Measurements from ENCODE around the gene TTBK1.

The TTBK1 gene

DNA sequence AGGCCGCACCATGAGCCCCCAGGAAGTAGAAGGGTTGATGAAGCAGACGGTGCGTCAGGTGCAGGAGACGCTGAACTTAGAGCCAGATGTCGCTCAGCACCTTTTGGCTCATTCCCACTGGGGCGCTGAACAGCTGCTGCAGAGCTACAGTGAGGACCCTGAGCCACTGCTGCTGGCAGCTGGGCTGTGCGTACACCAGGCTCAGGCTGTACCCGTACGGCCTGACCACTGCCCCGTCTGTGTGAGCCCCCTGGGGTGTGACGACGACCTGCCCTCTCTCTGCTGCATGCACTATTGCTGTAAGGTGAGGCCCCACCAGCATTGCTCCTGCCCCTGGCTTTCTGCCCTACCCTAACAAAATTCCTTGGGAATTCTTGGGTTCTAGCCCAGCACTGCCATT is 27.1 kb upstream of the TTBK1 start:
- no peak overlapping the region for H3K27ac Mint-ChIP-seq
- H3K9me3 Mint-ChIP-seq: no peaks in the 10 kb centered on the region
- intact Hi-C loops (cut with micrococcal nuclease): no loop called here
- peaks cover 81% of the 10 kb centered on the region for H3K36me3 Mint-ChIP-seq (ENCODE audit: low read depth)
- H3K4me1 Mint-ChIP-seq (ENCODE audit: low read depth): peaks cover 7% of the 10 kb centered on the region
- no peak overlapping the region for H3K4me3 Mint-ChIP-seq
- H3K27me3 Mint-ChIP-seq: no peaks in the 10 kb centered on the region

- Mint-ChIP-seq H3K4me3 (no peak overlapping the region), H3K27ac (no peak overlapping the region), H3K4me1 (ENCODE audit: low read depth) (peaks cover 15% of the 10 kb centered on the region), H3K9me3 (no peaks in the 10 kb centered on the region), H3K27me3 (no peaks in the 10 kb centered on the region), H3K36me3 (ENCODE audit: low read depth) (peaks cover 93% of the 10 kb centered on the region)
- intact Hi-C loops (cut with micrococcal nuclease): no loop called here
These were observed 25.9 kb upstream of the TTBK1 start for GRCh38 chr6:43217351-43217750.

- H3K4me1 Mint-ChIP-seq (ENCODE audit: low read depth): peaks cover 18% of the 10 kb centered on the region
- peaks cover 96% of the 10 kb centered on the region for H3K36me3 Mint-ChIP-seq (ENCODE audit: low read depth)
- no peak overlapping the region for H3K4me3 Mint-ChIP-seq
- H3K27ac Mint-ChIP-seq: no peak overlapping the region
- H3K27me3 Mint-ChIP-seq: no peaks in the 10 kb centered on the region
- intact Hi-C loops (cut with micrococcal nuclease): no loop called here
- H3K9me3 Mint-ChIP-seq: no peaks in the 10 kb centered on the region
These were observed 24.2 kb upstream of the TTBK1 start for GRCh38 chr6:43219119-43219518.

GRCh38 chr6:43219814-43220213 is 23.5 kb upstream of the TTBK1 start:
- Mint-ChIP-seq H3K27ac (no peak overlapping the region), H3K27me3 (no peaks in the 10 kb centered on the region)
- intact Hi-C loops (cut with micrococcal nuclease): no loop called here

GRCh38 chr6:43220439-43220951 is 22.8 kb upstream of the TTBK1 start:
- Mint-ChIP-seq H3K4me1 (ENCODE audit: low read depth) (peaks cover 29% of the 10 kb centered on the region), H3K27me3 (no peaks in the 10 kb centered on the region), H3K9me3 (no peaks in the 10 kb centered on the region), H3K36me3 (ENCODE audit: low read depth) (peaks cover 91% of the 10 kb centered on the region), H3K27ac (peak overlapping the region; percentile 67), H3K4me3 (no peak overlapping the region)
- intact Hi-C loops (cut with micrococcal nuclease): no loop called here

More at GRCh38 chr6:43219814-43220213, 23.5 kb upstream of the TTBK1 start:
- Mint-ChIP-seq H3K9me3 (no peaks in the 10 kb centered on the region), H3K36me3 (ENCODE audit: low read depth) (peaks cover 93% of the 10 kb centered on the region), H3K4me1 (ENCODE audit: low read depth) (peaks cover 24% of the 10 kb centered on the region), H3K4me3 (no peak overlapping the region)

GRCh38 chr6:43221046-43221972 is 22.0 kb upstream of the TTBK1 start:
- H3K27me3 Mint-ChIP-seq: no peaks in the 10 kb centered on the region
- peak overlapping the region; percentile 18 for H3K4me3 Mint-ChIP-seq
- intact Hi-C loops (cut with micrococcal nuclease): no loop called here
- peaks cover 37% of the 10 kb centered on the region for H3K4me1 Mint-ChIP-seq (ENCODE audit: low read depth)
- H3K27ac Mint-ChIP-seq: peak overlapping the region; percentile 67
- H3K9me3 Mint-ChIP-seq: no peaks in the 10 kb centered on the region
- peaks cover 91% of the 10 kb centered on the region for H3K36me3 Mint-ChIP-seq (ENCODE audit: low read depth)

- Mint-ChIP-seq H3K4me1 (ENCODE audit: low read depth) (peaks cover 45% of the 10 kb centered on the region), H3K9me3 (no peaks in the 10 kb centered on the region), H3K27me3 (no peaks in the 10 kb centered on the region), H3K36me3 (ENCODE audit: low read depth) (peaks cover 85% of the 10 kb centered on the region), H3K27ac (no peak overlapping the region), H3K4me3 (no peak overlapping the region)
- intact Hi-C loops (cut with micrococcal nuclease): no loop called here
These were observed 20.7 kb upstream of the TTBK1 start for GRCh38 chr6:43222418-43223059.

GRCh38 chr6:43223175-43223574 is 20.1 kb upstream of the TTBK1 start:
- Mint-ChIP-seq H3K4me3 (no peak overlapping the region), H3K36me3 (ENCODE audit: low read depth) (peaks cover 80% of the 10 kb centered on the region), H3K9me3 (no peaks in the 10 kb centered on the region), H3K27ac (no peak overlapping the region), H3K4me1 (ENCODE audit: low read depth) (peaks cover 51% of the 10 kb centered on the region), H3K27me3 (no peaks in the 10 kb centered on the region)
- intact Hi-C loops (cut with micrococcal nuclease): no loop called here

DNA sequence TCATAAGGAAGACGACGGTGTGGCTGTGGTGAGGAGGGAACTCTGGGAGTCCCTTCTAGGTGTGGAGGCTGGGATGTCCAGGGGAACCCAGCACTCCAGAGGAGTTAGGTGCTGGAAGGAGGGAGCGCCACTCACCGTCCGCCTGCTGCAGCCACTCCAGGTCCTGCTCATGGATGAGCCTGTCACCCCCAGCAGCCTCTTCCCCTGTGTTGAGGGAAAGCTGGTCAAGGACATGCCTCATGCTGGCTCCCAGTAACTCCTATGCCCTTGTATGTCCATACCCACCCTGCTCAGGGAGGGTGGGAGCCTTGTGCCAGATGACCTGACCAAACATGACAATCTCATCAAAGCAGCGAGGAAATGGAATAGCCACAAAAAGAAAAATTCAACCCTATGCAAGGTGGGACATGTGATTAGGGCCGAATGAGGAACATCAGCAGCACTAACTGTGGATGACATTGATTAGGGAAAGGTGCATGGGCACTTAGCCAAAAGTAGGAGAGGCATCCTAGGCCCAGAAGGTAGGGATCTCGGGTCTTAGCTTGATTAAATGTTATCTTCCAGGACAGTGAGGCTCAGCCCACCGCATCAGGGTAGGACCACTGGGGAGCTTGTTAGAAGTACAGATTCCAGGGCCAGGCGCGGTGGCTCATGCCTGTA is 17.0 kb upstream of the TTBK1 start:
- Mint-ChIP-seq H3K27me3 (peaks cover 10% of the 10 kb centered on the region), H3K4me1 (ENCODE audit: low read depth) (peaks cover 55% of the 10 kb centered on the region), H3K36me3 (ENCODE audit: low read depth) (peaks cover 49% of the 10 kb centered on the region), H3K9me3 (no peaks in the 10 kb centered on the region), H3K4me3 (no peak overlapping the region), H3K27ac (peak overlapping the region; percentile 66)
- intact Hi-C loops (cut with micrococcal nuclease): loop anchor here (5.0 kb wide), 1 partner anchor 54 kb away; the partner anchor contains the start of gene SRF

GRCh38 chr6:43228951-43229802 is 14.1 kb upstream of the TTBK1 start, which contains the start of gene DNPH1:
TSS of gene DNPH1 (minus strand) at chr6:43229481. CDS start at chr6:43229456, 25 bp downstream.
- intact Hi-C loops (cut with micrococcal nuclease): loop anchor here (2.0 to 5.0 kb wide), 3 partner anchors 18 to 57 kb away; partner anchors contain the start of genes CUL9 and SRF
- Mint-ChIP-seq H3K27ac (peak within 1 kb of the TSS; percentile 85), H3K4me1 (ENCODE audit: low read depth) (peaks cover 51% of the 10 kb centered on the region), H3K9me3 (no peaks in the 10 kb centered on the region), H3K4me3 (peak within 1 kb of the TSS; percentile 75), H3K36me3 (ENCODE audit: low read depth) (peaks cover 20% of the 10 kb centered on the region), H3K27me3 (peaks cover 22% of the 10 kb centered on the region)

- Mint-ChIP-seq H3K4me3 (peak overlapping the region; percentile 75), H3K4me1 (ENCODE audit: low read depth) (peaks cover 46% of the 10 kb centered on the region), H3K27me3 (peaks cover 23% of the 10 kb centered on the region), H3K9me3 (no peaks in the 10 kb centered on the region), H3K27ac (peak overlapping the region; percentile 85), H3K36me3 (ENCODE audit: low read depth) (peaks cover 18% of the 10 kb centered on the region)
- intact Hi-C loops (cut with micrococcal nuclease): loop anchor here (2.0 to 5.0 kb wide), 3 partner anchors 17 to 58 kb away; partner anchors contain the start of genes CUL9 and SRF
These were observed 13.3 kb upstream of the TTBK1 start for GRCh38 chr6:43229803-43230620.

DNA sequence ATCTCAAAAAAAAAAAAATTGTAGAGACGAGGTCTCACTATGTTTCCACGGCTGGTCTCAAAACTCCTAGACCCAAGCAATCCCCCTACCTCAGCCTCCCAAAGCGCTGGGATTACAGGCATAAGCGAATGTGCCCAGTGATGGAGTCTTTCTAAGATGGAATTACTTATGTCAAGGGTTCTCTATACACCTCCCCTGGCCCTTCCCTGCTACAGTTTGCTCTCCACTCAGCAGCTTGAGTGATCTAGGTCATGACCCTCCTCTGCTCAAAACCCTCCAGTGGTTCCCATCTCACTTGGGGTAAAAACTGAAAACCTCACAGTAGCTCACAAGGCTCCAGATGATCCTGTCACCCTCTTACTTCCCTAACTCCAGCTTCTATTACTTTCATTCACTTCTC is 12.2 kb upstream of the TTBK1 start:
- intact Hi-C loops (cut with micrococcal nuclease): no loop called here
- Mint-ChIP-seq H3K4me1 (ENCODE audit: low read depth) (peaks cover 36% of the 10 kb centered on the region), H3K36me3 (ENCODE audit: low read depth) (peaks cover 8% of the 10 kb centered on the region), H3K27ac (no peak overlapping the region), H3K9me3 (no peaks in the 10 kb centered on the region), H3K27me3 (peaks cover 23% of the 10 kb centered on the region), H3K4me3 (no peak overlapping the region)

Data from dendritic cell treated with granulocyte-macrophage colony-stimulating factor and Interleukin-4, amounts not matched to agents 40 ng/mL and 50 ng/mL, for 4 days (primary cell).